H1 (cell line): ENCODE measurements around the gene MYOM3. TPM values are rescaled to one million over a fixed set of nuclear protein-coding genes. Genes with fewer than 3 reads are reported as not detected.

Experiments
- CBX5 ChIP-seq: fragments of 300-800, 300-1000 bp; sonication (generic); IDR thresholded peaks from 2 replicates; pipeline ENCODE4 v1.7.1; 2016; ENCODE audit warnings: antibody characterized with exemption, low read length, low read depth
- CHD1 ChIP-seq: IDR thresholded peaks from 2 replicates; pipeline ENCODE4 v1.6.1; 2012; ENCODE audit warnings: low read depth, low read length, improper control_type of control experiment
- CREB1 ChIP-seq: IDR thresholded peaks from 2 replicates; pipeline ENCODE4 v1.6.1; 2012; ENCODE audit warnings: inconsistent platforms
- EP300 ChIP-seq, 2 experiments: IDR thresholded peaks; 1 replicate in 1 of 2; 2 replicates in 1 of 2; pipeline ENCODE4 v1.6.1; 2011 to 2012; ENCODE audit warnings: low read depth in 2 of 2, low read length in 2 of 2, mild to moderate bottlenecking in 2 of 2, borderline replicate concordance in 1 of 2, inconsistent platforms in 1 of 2, moderate library complexity in 1 of 2
- POLR2A ChIP-seq, 2 experiments: IDR thresholded peaks; 1 replicate in 1 of 2; 2 replicates in 1 of 2; pipeline ENCODE4 v1.6.1; 2011; ENCODE audit warnings: low read depth in 2 of 2, low read length in 2 of 2, mild to moderate bottlenecking in 2 of 2; ENCODE audit errors: control extremely low read depth in 1 of 2
- POLR2AphosphoS5 ChIP-seq: IDR thresholded peaks from 2 replicates; pipeline ENCODE4 v1.6.1; 2011; ENCODE audit warnings: low read depth, low read length
- SP1 ChIP-seq: IDR thresholded peaks from 2 replicates; pipeline ENCODE4 v1.6.1; 2011; ENCODE audit warnings: low read depth, low read length
- TAF1 ChIP-seq: IDR thresholded peaks from 2 replicates; pipeline ENCODE4 v1.6.1; 2011; ENCODE audit warnings: mild to moderate bottlenecking, low read depth, low read length
- TAF7 ChIP-seq: optimal IDR thresholded peaks from 2 replicates; pipeline ENCODE3; 2011; ENCODE audit warnings: low read depth, mild to moderate bottlenecking, inconsistent platforms, low read length, moderate library complexity, borderline replicate concordance
- TEAD4 ChIP-seq: IDR thresholded peaks from 2 replicates; pipeline ENCODE4 v1.6.1; 2012; ENCODE audit warnings: low read depth, low read length, inconsistent platforms, mixed read lengths
- polyA plus RNA-seq, 7 experiments: library from polyadenylated mRNA; depleted of rRNA in 3 of 7; stranded (reverse) in 5 of 7; unstranded in 2 of 7; fragments of >200 nt in 5 of 7; fragments of 200-250 nt in 2 of 7; gene quantifications; 1 replicate in 5 of 7; 2 replicates in 1 of 7; 4 replicates in 1 of 7; pipeline versions ENCODE4 v1.2.1 to v1.2.3, GENCODE V29; 2011 to 2013; ENCODE audit warnings: missing spikeins in 2 of 7, mixed read lengths in 2 of 7
- total RNA-seq: library from RNA; stranded (reverse); fragmentation: NEBNext Ultra II Directional; extraction: Animal tissue kit (Norgen Biotek cat#: 25700); gene quantifications from 2 replicates; pipeline ENCODE4 v1.2.1, GENCODE V29; 2021
- TF ChIP-seq, protein P1 (sequence below), 3 experiments: IDR thresholded peaks; 1 replicate in 2 of 3; 2 replicates in 1 of 3; pipeline versions ENCODE4 v1.5.1 to v1.6.1; 2011; ENCODE audit warnings: low read length in 3 of 3, mild to moderate bottlenecking in 3 of 3, inconsistent platforms in 2 of 3, low read depth in 1 of 3, moderate library complexity in 1 of 3; ENCODE audit not compliant: insufficient read depth in 1 of 3; ENCODE audit errors: control extremely low read depth in 1 of 3

Gene MYOM3
- total and polyA plus RNA-seq, 2 of the 8 experiments (the other 6 are each of a cell fraction or from before 2014, with no cell fraction given): 0.08 to 0.09 TPM

DNA sequence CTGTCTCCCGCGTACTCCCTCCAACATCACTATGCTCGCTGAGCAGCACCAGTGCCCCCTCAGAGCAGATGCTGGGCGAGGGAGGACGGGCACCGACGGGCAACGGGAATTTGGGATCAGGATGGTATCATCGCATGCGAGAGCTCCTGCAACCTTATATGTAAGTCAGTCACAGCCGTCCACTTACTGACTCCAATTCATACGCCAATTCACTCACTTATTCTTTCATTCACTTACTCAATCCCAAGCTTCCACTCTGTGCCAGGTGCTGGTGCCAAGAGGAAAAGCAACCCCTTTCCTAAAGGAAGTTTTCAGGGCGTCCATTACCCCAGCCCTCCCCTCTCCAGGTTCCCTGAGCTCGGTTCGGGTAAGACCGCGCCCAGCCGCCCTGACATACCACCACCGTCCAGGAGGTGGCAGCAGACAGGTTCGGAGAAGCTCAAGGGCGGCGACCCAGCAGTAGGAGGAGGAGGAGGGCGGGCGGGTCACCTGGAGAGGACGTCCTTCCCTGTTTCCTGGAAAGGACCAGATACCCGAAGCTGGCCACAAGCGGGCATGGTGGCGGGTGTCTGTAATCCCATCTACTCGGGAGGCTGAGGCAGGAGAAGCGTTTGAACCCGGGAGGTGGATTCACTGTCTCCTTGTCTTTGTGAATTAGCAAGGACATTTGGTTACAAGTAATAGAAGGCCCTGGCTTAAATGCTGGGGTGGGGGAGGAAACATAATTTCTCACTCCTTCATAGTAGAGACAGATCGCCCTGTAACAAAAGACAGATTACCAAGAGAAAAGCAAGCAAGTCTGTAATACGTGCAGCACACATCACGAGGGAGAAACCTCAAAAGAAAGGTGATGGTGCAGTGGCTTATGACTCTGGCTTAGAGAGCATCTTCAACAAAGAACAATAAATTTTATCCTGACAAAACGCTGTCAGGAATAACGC lies 38.6 kb upstream of the MYOM3 start (continued):
- TF ChIP-seq EP300 (IDR thresholded peaks at IDR 0.05; ENCODE audit: borderline replicate concordance in 1 of 2, low read depth in 2 of 2, low read length in 2 of 2) (no peak), CBX5 (no peak), SP1 (0 out of 2 replicates have a peak, but pooled peaks have one; percentile 33), CHD1 (peak; percentile 84), CREB1 (0 out of 2 replicates have a peak, but pooled peaks have one; percentile 10), TAF1 (peak; percentile 93), TAF7 (peak; percentile 96), TEAD4 (peak; percentile 79), POLR2A (IDR thresholded peaks at IDR 0.05; ENCODE audit: control extremely low read depth in 1 of 2, low read depth in 2 of 2, low read length in 2 of 2) (peak; percentile 76 to 91), POLR2AphosphoS5 (peak; percentile 96)
- TF ChIP-seq, protein P1, sequence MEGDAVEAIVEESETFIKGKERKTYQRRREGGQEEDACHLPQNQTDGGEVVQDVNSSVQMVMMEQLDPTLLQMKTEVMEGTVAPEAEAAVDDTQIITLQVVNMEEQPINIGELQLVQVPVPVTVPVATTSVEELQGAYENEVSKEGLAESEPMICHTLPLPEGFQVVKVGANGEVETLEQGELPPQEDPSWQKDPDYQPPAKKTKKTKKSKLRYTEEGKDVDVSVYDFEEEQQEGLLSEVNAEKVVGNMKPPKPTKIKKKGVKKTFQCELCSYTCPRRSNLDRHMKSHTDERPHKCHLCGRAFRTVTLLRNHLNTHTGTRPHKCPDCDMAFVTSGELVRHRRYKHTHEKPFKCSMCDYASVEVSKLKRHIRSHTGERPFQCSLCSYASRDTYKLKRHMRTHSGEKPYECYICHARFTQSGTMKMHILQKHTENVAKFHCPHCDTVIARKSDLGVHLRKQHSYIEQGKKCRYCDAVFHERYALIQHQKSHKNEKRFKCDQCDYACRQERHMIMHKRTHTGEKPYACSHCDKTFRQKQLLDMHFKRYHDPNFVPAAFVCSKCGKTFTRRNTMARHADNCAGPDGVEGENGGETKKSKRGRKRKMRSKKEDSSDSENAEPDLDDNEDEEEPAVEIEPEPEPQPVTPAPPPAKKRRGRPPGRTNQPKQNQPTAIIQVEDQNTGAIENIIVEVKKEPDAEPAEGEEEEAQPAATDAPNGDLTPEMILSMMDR (IDR thresholded peaks at IDR 0.05; ENCODE audit: control extremely low read depth in 1 of 3, insufficient read depth in 1 of 3, low read depth in 1 of 3, low read length in 3 of 3): peak; percentile 83 to 89 (median 88)
